ENCODE results near the gene COTL1. TPM values are rescaled to one million over a fixed set of nuclear protein-coding genes. Genes with fewer than 3 reads are reported as not detected.
"Not testable (repeated sequence)": the region's sequence is repeated elsewhere in the genome, so short reads cannot be mapped to it uniquely, and the experiment has no call there.

Gene COTL1
- total RNA-seq, 1 donor, result 528 TPM

GRCh38 chr16:84650062-84650991 is 32.4 kb upstream of the COTL1 start:
- no peak overlapping the region for H3K4me3 ChIP-seq (ENCODE audit: low read length)
- no peaks in the 10 kb centered on the region for H3K27me3 ChIP-seq (ENCODE audit: insufficient read depth, low read length)
- H3K9me3 ChIP-seq (ENCODE audit: low read depth, low read length), result no peaks in the 10 kb centered on the region
- peaks cover 34% of the 10 kb centered on the region for H3K4me1 ChIP-seq (ENCODE audit: insufficient read depth, low read length)

GRCh38 chr16:84649511-84649861 is 31.6 kb upstream of the COTL1 start:
- peak overlapping the region; percentile 58 for H3K4me3 ChIP-seq (ENCODE audit: low read length)
- H3K27me3 ChIP-seq (ENCODE audit: insufficient read depth, low read length), result no peaks in the 10 kb centered on the region
- H3K4me1 ChIP-seq (ENCODE audit: insufficient read depth, low read length), result peaks cover 34% of the 10 kb centered on the region
- H3K9me3 ChIP-seq (ENCODE audit: low read depth, low read length), result no peaks in the 10 kb centered on the region

GRCh38 chr16:84648595-84649510 is 31.0 kb upstream of the COTL1 start:
- no peaks in the 10 kb centered on the region for H3K27me3 ChIP-seq (ENCODE audit: insufficient read depth, low read length)
- no peaks in the 10 kb centered on the region for H3K9me3 ChIP-seq (ENCODE audit: low read depth, low read length)
- peaks cover 41% of the 10 kb centered on the region for H3K4me1 ChIP-seq (ENCODE audit: insufficient read depth, low read length)
- H3K4me3 ChIP-seq (ENCODE audit: low read length), result peak overlapping the region; percentile 58

GRCh38 chr16:84647828-84648594 is 30.1 kb upstream of the COTL1 start, which contains the start of gene KLHL36:
Gene KLHL36 (plus strand): TSS chr16:84648511. CDS start chr16:84650868, 2,357 bp downstream.
- no peaks in the 10 kb centered on the region for H3K27me3 ChIP-seq (ENCODE audit: insufficient read depth, low read length)
- H3K4me3 ChIP-seq (ENCODE audit: low read length), result peak within 1 kb of the TSS; percentile 58
- H3K4me1 ChIP-seq (ENCODE audit: insufficient read depth, low read length), result peaks cover 48% of the 10 kb centered on the region
- H3K9me3 ChIP-seq (ENCODE audit: low read depth, low read length), result no peaks in the 10 kb centered on the region

- H3K4me1 ChIP-seq (ENCODE audit: insufficient read depth, low read length), result peaks cover 59% of the 10 kb centered on the region
- no peaks in the 10 kb centered on the region for H3K9me3 ChIP-seq (ENCODE audit: low read depth, low read length)
- no peaks in the 10 kb centered on the region for H3K27me3 ChIP-seq (ENCODE audit: insufficient read depth, low read length)
- H3K4me3 ChIP-seq (ENCODE audit: low read length), result no peak overlapping the region
These were observed 25.8 kb upstream of the COTL1 start for GRCh38 chr16:84643674-84644073.

GRCh38 chr16:84643180-84643583 is 25.3 kb upstream of the COTL1 start:
- H3K27me3 ChIP-seq (ENCODE audit: insufficient read depth, low read length), result no peaks in the 10 kb centered on the region
- H3K9me3 ChIP-seq (ENCODE audit: low read depth, low read length), result no peaks in the 10 kb centered on the region
- peaks cover 59% of the 10 kb centered on the region for H3K4me1 ChIP-seq (ENCODE audit: insufficient read depth, low read length)
- H3K4me3 ChIP-seq (ENCODE audit: low read length), result no peak overlapping the region

- peaks cover 51% of the 10 kb centered on the region for H3K4me1 ChIP-seq (ENCODE audit: insufficient read depth, low read length)
- H3K4me3 ChIP-seq (ENCODE audit: low read length), result no peak overlapping the region
- no peaks in the 10 kb centered on the region for H3K27me3 ChIP-seq (ENCODE audit: insufficient read depth, low read length)
- no peaks in the 10 kb centered on the region for H3K9me3 ChIP-seq (ENCODE audit: low read depth, low read length)
These were observed 23.9 kb upstream of the COTL1 start for GRCh38 chr16:84641643-84642358.

- Histone ChIP-seq H3K27me3 (ENCODE audit: insufficient read depth, low read length) (no peaks in the 10 kb centered on the region), H3K4me3 (ENCODE audit: low read length) (no peak overlapping the region), H3K4me1 (ENCODE audit: insufficient read depth, low read length) (peaks cover 51% of the 10 kb centered on the region), H3K9me3 (ENCODE audit: low read depth, low read length) (no peaks in the 10 kb centered on the region)
These were observed 22.3 kb upstream of the COTL1 start for GRCh38 chr16:84640145-84640544.

GRCh38 chr16:84638231-84638806 is 20.4 kb upstream of the COTL1 start:
- Histone ChIP-seq H3K4me3 (ENCODE audit: low read length) (no peak overlapping the region), H3K4me1 (ENCODE audit: insufficient read depth, low read length) (peaks cover 39% of the 10 kb centered on the region), H3K27me3 (ENCODE audit: insufficient read depth, low read length) (no peaks in the 10 kb centered on the region), H3K9me3 (ENCODE audit: low read depth, low read length) (no peaks in the 10 kb centered on the region)

- H3K27me3 ChIP-seq (ENCODE audit: insufficient read depth, low read length), result no peaks in the 10 kb centered on the region
- peaks cover 33% of the 10 kb centered on the region for H3K4me1 ChIP-seq (ENCODE audit: insufficient read depth, low read length)
- no peak overlapping the region for H3K4me3 ChIP-seq (ENCODE audit: low read length)
- H3K9me3 ChIP-seq (ENCODE audit: low read depth, low read length), result no peaks in the 10 kb centered on the region
These were observed 19.8 kb upstream of the COTL1 start for GRCh38 chr16:84637709-84638108.

GRCh38 chr16:84635702-84636101 is 17.8 kb upstream of the COTL1 start:
- Histone ChIP-seq H3K27me3 (ENCODE audit: insufficient read depth, low read length) (no peaks in the 10 kb centered on the region), H3K9me3 (ENCODE audit: low read depth, low read length) (no peaks in the 10 kb centered on the region), H3K4me1 (ENCODE audit: insufficient read depth, low read length) (peaks cover 31% of the 10 kb centered on the region), H3K4me3 (ENCODE audit: low read length) (no peak overlapping the region)

GRCh38 chr16:84633622-84634021 is 15.7 kb upstream of the COTL1 start:
- Histone ChIP-seq H3K4me1 (ENCODE audit: insufficient read depth, low read length) (peaks cover 29% of the 10 kb centered on the region), H3K27me3 (ENCODE audit: insufficient read depth, low read length) (no peaks in the 10 kb centered on the region), H3K9me3 (ENCODE audit: low read depth, low read length) (no peaks in the 10 kb centered on the region), H3K4me3 (ENCODE audit: low read length) (no peak overlapping the region)

GRCh38 chr16:84632862-84633261 is 15.0 kb upstream of the COTL1 start:
- not testable (repeated sequence) for H3K27me3 ChIP-seq (ENCODE audit: insufficient read depth, low read length); H3K9me3 ChIP-seq (ENCODE audit: low read depth, low read length); H3K4me3 ChIP-seq (ENCODE audit: low read length)
- H3K4me1 ChIP-seq (ENCODE audit: insufficient read depth, low read length), result peaks cover 29% of the 10 kb centered on the region

- no peaks in the 10 kb centered on the region for H3K9me3 ChIP-seq (ENCODE audit: low read depth, low read length)
- no peak overlapping the region for H3K4me3 ChIP-seq (ENCODE audit: low read length)
- peaks cover 29% of the 10 kb centered on the region for H3K4me1 ChIP-seq (ENCODE audit: insufficient read depth, low read length)
- H3K27me3 ChIP-seq (ENCODE audit: insufficient read depth, low read length), result no peaks in the 10 kb centered on the region
These were observed 14.0 kb upstream of the COTL1 start for GRCh38 chr16:84631886-84632285.
